CD4-positive, alpha-beta T cell treated with Interleukin-15 for 4 hours (primary cell): ENCODE measurements around the gene SPATA31E1.
"Not testable (repeated sequence)": the region's sequence is repeated elsewhere in the genome, so short reads cannot be mapped to it uniquely, and the experiment has no call there.

ENCODE experiments used
- DNase-seq: peaks from one replicate; pipeline ENCODE4 v3.0.0-alpha.2; 2020; ENCODE audit warnings: low spot score

Gene SPATA31E1

GRCh38 chr9:87882627-87883026 is at the start of gene SPATA31E1:
SPATA31E1 (plus strand) TSS chr9:87882877; CDS start chr9:87882892, 15 bp downstream.
- no peak for DNase-seq

- no peak for DNase-seq
These were observed 48.3 kb upstream of the SPATA31E1 start for GRCh38 chr9:87834357-87834756.

DNA sequence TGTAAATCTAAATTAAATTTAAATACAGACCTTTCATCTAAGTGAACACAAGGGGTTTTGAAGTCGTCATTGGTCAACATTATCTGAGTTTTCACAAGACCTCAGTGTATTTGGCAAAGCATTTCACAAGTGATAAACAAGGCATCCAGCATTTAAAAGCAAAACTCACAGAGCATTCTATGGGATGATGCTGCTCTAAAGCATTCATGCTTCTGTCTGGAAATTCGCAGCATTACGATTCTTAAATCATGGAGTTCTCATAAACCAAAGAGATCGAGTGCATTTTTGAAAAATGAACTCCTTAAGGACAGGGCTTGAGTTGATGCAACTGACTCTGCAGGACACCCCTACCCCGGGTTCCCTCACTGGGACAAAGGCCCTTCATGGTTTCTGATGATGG is 46.1 kb upstream of the SPATA31E1 start:
- no peak for DNase-seq

DNA sequence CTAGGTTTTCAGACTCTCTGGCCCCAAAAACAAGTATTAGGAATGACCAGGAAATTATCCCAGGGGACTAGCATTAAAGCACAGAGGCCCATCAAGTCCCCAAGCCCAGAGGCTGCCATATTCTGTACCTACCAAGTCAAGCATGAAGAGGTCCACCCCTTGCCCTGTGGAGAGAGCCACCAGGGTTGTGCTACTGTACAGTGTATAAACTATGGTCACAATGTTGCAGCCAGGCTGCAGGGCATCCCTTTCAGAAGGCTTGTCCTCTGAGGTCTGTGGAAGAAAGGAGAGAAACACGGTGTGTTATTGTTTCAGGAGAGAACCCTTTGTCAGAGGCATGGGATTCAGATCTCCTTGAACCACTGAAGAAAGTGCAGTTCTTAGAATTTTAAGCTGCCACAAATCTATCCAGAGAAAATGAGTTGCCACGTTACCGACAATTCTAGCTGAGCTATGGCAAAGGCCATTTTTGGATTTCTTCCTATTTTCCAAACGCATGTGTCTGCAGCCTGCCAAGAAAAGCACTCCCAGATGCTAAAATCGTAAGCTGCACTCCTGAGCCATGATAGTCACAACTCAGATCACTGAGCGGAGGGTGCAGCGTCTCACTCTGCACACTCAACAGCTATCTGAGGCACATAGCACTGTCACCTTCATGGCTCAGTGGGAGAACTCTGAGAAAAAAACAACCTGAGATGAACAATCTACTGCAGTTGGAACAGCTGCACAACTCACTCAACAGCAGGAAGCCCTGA is 45.5 kb upstream of the SPATA31E1 start:
- no peak for DNase-seq

DNA sequence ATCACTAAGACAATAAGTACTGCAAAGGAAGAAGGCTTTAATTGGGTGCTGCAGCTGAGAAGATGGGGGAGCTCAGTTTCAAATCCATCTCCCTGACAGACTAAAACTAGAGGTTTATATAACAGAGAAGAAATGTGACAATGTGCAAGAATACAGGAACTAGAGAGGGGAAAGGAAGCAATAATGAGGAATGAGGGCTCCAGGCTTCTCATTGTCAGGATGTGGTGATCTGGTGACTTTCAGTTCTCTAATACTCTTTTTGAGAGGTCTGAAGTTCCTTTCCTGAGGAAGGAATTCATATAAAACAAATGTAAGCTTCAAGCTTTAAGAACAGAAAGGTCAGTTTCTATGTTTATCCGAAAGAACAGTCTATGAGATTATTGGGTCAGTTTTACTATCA is 42.5 kb upstream of the SPATA31E1 start:
- DNase-seq, result no peak

DNA sequence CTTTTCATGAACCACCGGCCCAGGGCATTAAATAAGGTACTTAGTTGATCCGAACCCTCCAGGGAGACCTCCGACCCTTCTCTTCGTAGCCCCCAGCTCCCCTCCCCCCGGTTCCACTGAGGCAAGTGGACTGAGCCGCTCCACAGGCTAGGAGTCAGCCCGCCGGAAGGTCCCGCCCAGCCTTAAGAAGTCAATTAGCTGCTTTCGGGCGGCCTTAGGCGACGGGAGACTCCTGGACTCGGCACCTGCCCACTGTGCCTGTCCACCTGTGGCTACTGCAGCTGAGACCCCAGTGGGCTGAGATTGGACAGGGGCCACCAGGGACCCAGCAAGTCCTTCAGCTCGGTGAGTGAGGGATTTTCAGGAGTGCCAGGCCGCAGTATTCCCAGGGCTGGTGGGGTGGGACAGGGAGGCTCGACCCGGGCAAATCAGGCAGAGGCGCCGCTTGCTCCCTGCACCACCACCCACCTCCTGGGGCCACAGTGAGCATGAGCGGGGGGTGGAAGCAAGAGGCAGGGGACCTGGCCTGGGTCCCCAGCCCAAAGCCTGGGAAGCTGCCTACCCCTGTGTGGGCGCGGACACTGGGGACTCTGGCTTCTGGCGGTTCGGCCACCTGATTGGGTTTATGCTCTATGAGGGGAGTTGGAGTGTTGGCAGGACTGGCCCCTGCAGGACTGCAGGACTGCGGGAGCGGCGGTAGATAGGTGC is 39.6 kb upstream of the SPATA31E1 start:
- no peak for DNase-seq

- DNase-seq, result no peak
These were observed 38.2 kb upstream of the SPATA31E1 start for GRCh38 chr9:87844506-87844905.

- not testable (repeated sequence) for DNase-seq
These were observed 34.9 kb upstream of the SPATA31E1 start for GRCh38 chr9:87847817-87848216.

DNA sequence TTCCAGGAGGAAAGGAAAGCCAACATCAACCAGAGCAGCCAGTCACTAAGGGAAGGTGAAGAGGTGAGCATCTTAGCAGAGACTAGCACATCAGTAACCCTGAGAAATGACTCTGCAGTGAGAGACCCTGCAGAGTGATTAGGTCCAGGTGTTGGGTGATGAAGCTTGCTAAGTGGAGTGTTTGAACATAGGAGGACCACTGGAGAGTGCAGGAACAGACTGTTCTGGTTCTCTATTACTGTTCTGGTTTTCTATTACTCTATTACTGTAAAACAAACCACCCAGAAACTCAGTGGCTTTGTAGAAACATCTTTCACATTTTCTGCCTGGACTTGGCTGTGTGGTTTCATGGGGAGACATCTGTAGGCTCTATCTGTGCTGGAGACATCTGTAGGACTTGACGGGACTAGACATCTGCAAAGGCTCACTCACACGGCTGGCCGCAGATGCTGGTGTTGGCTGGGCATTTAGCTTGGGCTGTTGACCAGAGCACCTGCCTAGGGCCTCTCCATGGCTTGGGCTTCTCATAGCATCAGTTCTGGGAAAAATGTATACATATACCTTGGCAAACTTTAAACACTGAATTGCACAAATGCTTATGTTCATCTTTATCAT is 33.4 kb upstream of the SPATA31E1 start:
- DNase-seq, result no peak

- no peak for DNase-seq
These were observed 32.3 kb upstream of the SPATA31E1 start for GRCh38 chr9:87850391-87850790.

GRCh38 chr9:87851186-87851585 is 31.5 kb upstream of the SPATA31E1 start:
- not testable (repeated sequence) for DNase-seq

- DNase-seq, result no peak
These were observed 29.4 kb upstream of the SPATA31E1 start for GRCh38 chr9:87853302-87853701.

GRCh38 chr9:87853876-87854579 is 28.6 kb upstream of the SPATA31E1 start:
- no peak for DNase-seq

DNA sequence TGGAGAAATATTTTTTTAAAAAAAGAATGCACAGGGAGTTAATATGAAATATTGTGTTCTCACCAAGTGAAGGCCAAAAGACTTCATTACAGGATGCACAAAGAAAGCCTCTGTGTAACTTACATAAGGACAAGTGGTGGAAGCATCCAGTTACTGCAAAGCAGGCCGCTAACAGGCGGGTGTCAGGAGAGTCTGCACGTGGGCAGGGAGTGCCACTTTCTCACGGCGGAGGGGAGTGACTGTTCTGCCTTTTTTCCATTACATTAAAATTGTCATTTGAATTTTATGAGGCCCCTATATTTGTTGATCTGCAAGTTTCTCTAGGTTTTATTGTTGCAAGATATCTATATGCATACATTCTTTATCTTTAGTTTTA is 28.1 kb upstream of the SPATA31E1 start:
- no peak for DNase-seq

- no peak for DNase-seq
These were observed 27.6 kb upstream of the SPATA31E1 start for GRCh38 chr9:87855061-87855460.

GRCh38 chr9:87857141-87857947 is 25.3 kb upstream of the SPATA31E1 start:
- DNase-seq, result no peak

- DNase-seq, result no peak
These were observed 24.7 kb upstream of the SPATA31E1 start for GRCh38 chr9:87857948-87858335.

DNA sequence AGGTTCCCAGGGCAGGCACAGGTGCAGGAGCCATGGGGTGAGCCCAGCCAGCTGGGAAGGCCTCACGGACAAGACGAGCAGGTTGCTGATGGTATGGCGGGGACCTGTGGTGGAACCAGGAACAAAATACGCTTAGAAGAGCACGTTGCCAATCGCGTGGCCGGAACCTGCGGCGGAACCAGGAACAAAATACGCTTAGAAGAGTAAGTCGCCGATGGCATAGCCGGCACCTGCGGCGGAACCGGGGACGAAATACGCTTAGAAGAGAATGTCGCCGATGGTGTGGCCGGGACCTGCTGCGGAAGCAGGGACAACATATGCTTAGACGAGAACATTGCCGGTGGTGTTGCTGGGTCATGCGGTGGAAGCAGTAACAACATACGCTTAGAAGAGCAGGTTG is 23.5 kb upstream of the SPATA31E1 start:
- no peak for DNase-seq

- DNase-seq, result no peak
These were observed 22.9 kb upstream of the SPATA31E1 start for GRCh38 chr9:87859786-87860185.

DNA sequence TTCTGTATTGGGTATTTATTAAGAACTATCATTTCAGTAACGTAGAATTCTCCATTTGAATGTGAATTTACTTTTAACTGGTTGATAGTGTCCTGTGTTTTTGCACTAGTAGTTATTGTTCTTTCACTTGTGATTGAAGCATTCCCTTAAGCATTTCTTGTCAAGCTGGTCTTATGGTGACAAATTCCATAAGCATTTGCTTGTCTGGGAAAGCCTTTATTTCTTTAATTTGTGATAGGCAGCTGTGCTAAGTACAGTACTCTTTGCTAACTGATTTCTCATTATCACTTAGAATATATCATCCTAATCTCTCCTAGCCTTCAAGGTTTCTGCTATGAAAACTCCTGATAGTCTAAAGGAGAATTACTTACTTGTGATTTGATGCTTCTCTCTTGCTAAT is 21.3 kb upstream of the SPATA31E1 start:
- DNase-seq, result no peak

DNA sequence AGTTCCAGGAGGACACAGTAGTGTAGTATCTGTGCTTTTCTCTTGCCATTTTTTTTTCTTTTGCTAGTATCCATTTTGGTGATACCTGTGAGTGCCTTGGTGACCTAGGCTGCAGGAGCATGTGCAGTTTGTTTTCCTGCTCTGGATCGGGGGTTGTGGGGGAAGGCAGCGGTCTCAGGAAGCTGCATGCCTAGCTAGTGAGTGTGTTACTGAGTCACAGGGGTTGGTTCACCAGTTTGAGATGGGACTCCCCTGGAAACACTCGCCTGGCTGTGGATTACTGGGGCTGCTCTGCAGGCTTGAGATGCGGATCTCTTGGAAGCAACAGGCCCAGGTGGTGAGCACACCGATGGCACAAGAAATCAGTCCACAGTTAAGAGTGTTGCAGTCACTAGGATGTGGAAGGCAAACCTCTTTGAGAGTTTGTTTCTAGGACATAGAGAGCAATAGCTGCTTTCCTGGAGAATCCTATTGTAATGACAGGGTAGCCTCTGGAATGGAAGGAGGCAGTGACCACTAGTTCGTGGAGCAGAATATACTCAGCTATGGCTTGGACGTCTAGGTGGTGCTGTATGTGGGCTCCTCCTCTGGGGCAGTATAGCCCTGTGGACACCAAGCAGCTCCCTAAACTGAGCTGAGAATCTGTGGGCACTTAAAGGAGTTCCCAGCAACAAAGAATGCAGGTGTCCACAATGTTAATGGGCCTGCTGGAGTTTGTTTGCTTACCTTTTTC is 20.0 kb upstream of the SPATA31E1 start:
- DNase-seq, result no peak
